H1 (cell line): ENCODE data around the gene TASP1.

Source experiments
- ATF2 ChIP-seq: IDR thresholded peaks from 2 replicates; pipeline ENCODE4 v1.6.1; 2012; ENCODE audit warnings: low read length, inconsistent platforms
- CBX8 ChIP-seq: fragments of 300-800, 300-1000 bp; sonication (generic); IDR thresholded peaks from 2 replicates; pipeline ENCODE4 v1.7.1; 2016; ENCODE audit warnings: low read depth, low read length, borderline replicate concordance
- GABPA ChIP-seq: IDR thresholded peaks from 2 replicates; pipeline ENCODE4 v1.6.1; 2011; ENCODE audit warnings: mild to moderate bottlenecking, low read length, moderate library complexity, borderline replicate concordance; ENCODE audit not compliant: insufficient read depth
- MAX ChIP-seq: IDR thresholded peaks from 2 replicates; pipeline ENCODE4 v1.6.1; 2012; ENCODE audit warnings: inconsistent platforms
- POLR2A ChIP-seq, 2 experiments: IDR thresholded peaks; 1 replicate in 1 of 2; 2 replicates in 1 of 2; pipeline ENCODE4 v1.6.1; 2011; ENCODE audit warnings: low read depth in 2 of 2, low read length in 2 of 2, mild to moderate bottlenecking in 2 of 2; ENCODE audit errors: control extremely low read depth in 1 of 2
- RAD21 ChIP-seq, 2 experiments: IDR thresholded peaks in 1 of 2; conservative IDR thresholded peaks in 1 of 2; 2 replicates each; pipeline ENCODE4 v1.6.1; 2011; ENCODE audit warnings: low read depth in 2 of 2, low read length in 2 of 2, improper control_type of control experiment in 1 of 2, inconsistent platforms in 1 of 2, mild to moderate bottlenecking in 1 of 2, moderate library complexity in 1 of 2
- SP1 ChIP-seq: IDR thresholded peaks from 2 replicates; pipeline ENCODE4 v1.6.1; 2011; ENCODE audit warnings: low read depth, low read length
- TF ChIP-seq, protein P1 (sequence below), 3 experiments: IDR thresholded peaks; 1 replicate in 2 of 3; 2 replicates in 1 of 3; pipeline versions ENCODE4 v1.5.1 to v1.6.1; 2011; ENCODE audit warnings: low read length in 3 of 3, mild to moderate bottlenecking in 3 of 3, inconsistent platforms in 2 of 3, low read depth in 1 of 3, moderate library complexity in 1 of 3; ENCODE audit not compliant: insufficient read depth in 1 of 3; ENCODE audit errors: control extremely low read depth in 1 of 3

GRCh38 chr20:13404293-13404692, 234.4 kb downstream of the TASP1 start:
- no peak for TF ChIP-seq CBX8
- no peak for TF ChIP-seq MAX
- TF ChIP-seq RAD21 (IDR thresholded peaks at IDR 0.05 in 1 of 2, conservative IDR thresholded peaks at IDR 0.05 in 1 of 2; ENCODE audit: low read depth in 2 of 2, low read length in 2 of 2) = no peak
- TF ChIP-seq GABPA = no peak
- TF ChIP-seq, protein P1, sequence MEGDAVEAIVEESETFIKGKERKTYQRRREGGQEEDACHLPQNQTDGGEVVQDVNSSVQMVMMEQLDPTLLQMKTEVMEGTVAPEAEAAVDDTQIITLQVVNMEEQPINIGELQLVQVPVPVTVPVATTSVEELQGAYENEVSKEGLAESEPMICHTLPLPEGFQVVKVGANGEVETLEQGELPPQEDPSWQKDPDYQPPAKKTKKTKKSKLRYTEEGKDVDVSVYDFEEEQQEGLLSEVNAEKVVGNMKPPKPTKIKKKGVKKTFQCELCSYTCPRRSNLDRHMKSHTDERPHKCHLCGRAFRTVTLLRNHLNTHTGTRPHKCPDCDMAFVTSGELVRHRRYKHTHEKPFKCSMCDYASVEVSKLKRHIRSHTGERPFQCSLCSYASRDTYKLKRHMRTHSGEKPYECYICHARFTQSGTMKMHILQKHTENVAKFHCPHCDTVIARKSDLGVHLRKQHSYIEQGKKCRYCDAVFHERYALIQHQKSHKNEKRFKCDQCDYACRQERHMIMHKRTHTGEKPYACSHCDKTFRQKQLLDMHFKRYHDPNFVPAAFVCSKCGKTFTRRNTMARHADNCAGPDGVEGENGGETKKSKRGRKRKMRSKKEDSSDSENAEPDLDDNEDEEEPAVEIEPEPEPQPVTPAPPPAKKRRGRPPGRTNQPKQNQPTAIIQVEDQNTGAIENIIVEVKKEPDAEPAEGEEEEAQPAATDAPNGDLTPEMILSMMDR (IDR thresholded peaks at IDR 0.05; ENCODE audit: control extremely low read depth in 1 of 3, insufficient read depth in 1 of 3, low read depth in 1 of 3, low read length in 3 of 3) = no peak
- no peak for TF ChIP-seq ATF2
- TF ChIP-seq POLR2A (IDR thresholded peaks at IDR 0.05; ENCODE audit: control extremely low read depth in 1 of 2, low read depth in 2 of 2, low read length in 2 of 2) = no peak
- no peak for TF ChIP-seq SP1
